Lower leg skin (tissue), 4 donors: ENCODE measurements around the gene SDCCAG8. TPM values are rescaled to one million over a fixed set of nuclear protein-coding genes. Genes with fewer than 3 reads are reported as not detected.

Source experiments
- DNase-seq, 2 donors: peaks; one replicate each; pipeline ENCODE4 v3.0.0-alpha.2; 2019; ENCODE audit warnings: low spot score in 2 of 2
- H3K4me3 ChIP-seq: fragments of 200-600 bp; sonication (generic); 2 replicates; pipeline ENCODE4 v1.5.1; 2017; ENCODE audit warnings: mild to moderate bottlenecking, low read depth; ENCODE audit not compliant: poor library complexity, severe bottlenecking
- POLR2A ChIP-seq, 2 donors: fragments of 450-650 bp; IDR thresholded peaks; one replicate each; pipeline ENCODE4 v1.6.1; 2016 to 2017; ENCODE audit warnings: antibody characterized with exemption in 2 of 2, mild to moderate bottlenecking in 1 of 2, moderate library complexity in 1 of 2
- WGBS, 2 donors: methylation state at CpG; one replicate each; pipeline ENCODE4 v1.1.5; 2018; 5-methylcytosine and 5-hydroxymethylcytosine counted together
- intact Hi-C: fragments of 100-400 bp; cut with DNase I; formaldehyde crosslinking; loops from one replicate; pipeline ENCODE4 v1.15.0; 2023; ENCODE audit warnings: low total_unique reads
- total RNA-seq, 4 donors: library from RNA; depleted of rRNA; stranded (reverse); fragments of >200 nt; gene quantifications; one replicate each; pipeline ENCODE4 v1.1.0, GENCODE V29; 2016
- TF ChIP-seq, protein P1 (sequence below), 3 donors: fragments of 450-650 bp; IDR thresholded peaks; one replicate each; pipeline ENCODE4 v1.5.1; 2016; ENCODE audit warnings: antibody characterized with exemption in 3 of 3, mild to moderate bottlenecking in 3 of 3, moderate library complexity in 2 of 3

Gene SDCCAG8
- total RNA-seq, 4 donors from 2014 or later = 20.0 to 53.6 (median 48.9) TPM

DNA sequence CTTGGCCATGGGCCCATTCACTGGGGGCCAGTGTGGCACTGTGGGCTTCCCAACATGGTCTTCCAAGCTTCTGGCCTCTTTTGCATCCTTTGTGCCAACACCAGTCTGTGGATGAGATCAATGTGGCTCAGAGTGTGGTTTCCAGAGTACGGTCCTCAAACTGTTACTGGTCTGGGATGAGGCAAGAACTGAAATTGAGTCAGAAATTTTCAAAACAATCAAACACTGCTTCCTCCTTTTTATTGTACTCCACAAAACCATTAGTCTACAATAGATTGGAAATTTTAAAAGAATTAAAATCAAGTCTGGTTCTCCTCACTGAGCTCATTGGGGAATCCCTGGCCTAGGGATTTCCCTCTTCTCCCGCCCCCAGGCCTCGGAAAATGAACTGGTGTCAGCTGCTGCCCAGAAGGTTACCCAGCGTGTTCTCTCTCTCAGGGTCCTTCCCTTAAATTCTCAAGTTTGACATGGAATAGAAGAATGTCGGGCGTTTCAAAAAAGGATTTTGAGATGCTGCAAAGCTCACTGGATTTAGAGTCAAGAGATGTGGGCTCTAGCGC is 222.0 kb downstream of the SDCCAG8 start:
- H3K4me3 ChIP-seq = no peak overlapping the region
- TF ChIP-seq, protein P1, sequence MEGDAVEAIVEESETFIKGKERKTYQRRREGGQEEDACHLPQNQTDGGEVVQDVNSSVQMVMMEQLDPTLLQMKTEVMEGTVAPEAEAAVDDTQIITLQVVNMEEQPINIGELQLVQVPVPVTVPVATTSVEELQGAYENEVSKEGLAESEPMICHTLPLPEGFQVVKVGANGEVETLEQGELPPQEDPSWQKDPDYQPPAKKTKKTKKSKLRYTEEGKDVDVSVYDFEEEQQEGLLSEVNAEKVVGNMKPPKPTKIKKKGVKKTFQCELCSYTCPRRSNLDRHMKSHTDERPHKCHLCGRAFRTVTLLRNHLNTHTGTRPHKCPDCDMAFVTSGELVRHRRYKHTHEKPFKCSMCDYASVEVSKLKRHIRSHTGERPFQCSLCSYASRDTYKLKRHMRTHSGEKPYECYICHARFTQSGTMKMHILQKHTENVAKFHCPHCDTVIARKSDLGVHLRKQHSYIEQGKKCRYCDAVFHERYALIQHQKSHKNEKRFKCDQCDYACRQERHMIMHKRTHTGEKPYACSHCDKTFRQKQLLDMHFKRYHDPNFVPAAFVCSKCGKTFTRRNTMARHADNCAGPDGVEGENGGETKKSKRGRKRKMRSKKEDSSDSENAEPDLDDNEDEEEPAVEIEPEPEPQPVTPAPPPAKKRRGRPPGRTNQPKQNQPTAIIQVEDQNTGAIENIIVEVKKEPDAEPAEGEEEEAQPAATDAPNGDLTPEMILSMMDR (IDR thresholded peaks at IDR 0.05) = no peak
- TF ChIP-seq POLR2A (IDR thresholded peaks at IDR 0.05) = no peak
- WGBS, 2 donors = 88 to 89% methylated on average over 7 of the region's 7 CpGs
- intact Hi-C loops = no loop called here
- DNase-seq = no peak

DNA sequence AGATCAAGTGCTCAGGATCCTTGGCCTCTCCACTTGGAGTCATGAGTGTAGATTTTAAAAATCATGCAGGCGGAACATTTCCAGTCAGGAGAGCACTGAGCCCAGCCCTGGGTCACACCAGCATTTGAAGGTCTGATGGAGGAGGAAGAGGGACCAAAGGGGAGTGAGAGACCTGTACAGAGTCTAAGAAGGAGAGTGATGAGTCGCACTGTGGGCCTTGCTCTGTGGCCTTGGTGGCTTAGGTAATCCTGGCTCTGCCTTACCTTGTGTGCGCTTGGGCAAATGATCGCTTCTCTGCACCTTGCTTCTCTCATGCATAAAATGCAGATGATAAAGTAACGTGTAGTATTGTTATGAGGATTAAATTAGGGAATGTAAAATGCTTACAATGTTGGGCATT is 225.3 kb downstream of the SDCCAG8 start:
- WGBS, 2 donors = 96 to 98% methylated on average over 5 of the region's 5 CpGs
- intact Hi-C loops = no loop called here
- TF ChIP-seq POLR2A (IDR thresholded peaks at IDR 0.05) = no peak
- TF ChIP-seq, protein P1 (IDR thresholded peaks at IDR 0.05) = no peak

DNA sequence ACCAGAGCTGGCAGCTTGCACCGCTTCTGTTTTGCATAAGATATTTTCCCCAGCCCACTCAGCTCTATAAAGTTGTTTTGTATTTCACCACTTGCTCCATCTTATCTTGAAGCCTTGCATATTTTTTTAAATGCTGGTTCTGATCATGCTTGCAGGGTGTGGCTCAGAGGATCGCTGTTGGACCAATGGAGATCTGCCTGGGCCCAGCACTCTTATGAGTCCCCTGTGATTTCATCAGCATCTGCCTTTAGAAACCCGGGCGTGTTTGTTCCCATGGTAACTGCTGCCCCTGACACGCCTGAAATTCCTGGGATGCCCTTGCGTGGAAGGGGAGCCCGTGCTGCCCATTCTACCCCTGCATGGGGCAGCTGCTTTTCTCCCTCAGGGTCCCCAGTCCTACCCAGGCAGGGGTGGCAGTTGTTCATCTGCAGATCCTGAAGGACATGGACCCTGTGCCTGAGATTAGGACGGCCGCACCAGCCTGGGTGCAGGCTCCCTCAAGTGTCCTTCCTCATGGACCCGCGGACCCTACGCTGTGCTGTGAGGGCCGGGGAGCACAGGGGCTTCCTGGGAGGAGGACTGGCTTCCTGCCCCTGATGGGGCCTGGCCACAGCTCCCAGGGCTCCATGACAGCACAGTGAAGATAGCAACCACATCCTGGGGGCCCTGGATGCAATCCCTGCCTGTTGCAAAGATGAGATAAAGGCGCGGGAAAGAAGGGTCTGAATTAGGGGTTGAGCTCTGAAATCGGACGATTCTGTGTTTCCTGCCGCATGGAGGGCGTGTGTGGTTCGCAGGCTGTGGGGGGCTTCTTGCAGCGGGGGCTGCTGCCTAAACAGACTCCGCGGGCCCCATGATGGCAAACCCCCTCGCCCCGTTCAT is 226.5 kb downstream of the SDCCAG8 start:
- no peak overlapping the region for H3K4me3 ChIP-seq
- WGBS, 2 donors = 30 to 34% methylated on average over 21 to 25 of the region's 25 CpGs
- DNase-seq = no peak
- TF ChIP-seq, protein P1 (IDR thresholded peaks at IDR 0.05) = no peak
- TF ChIP-seq POLR2A (IDR thresholded peaks at IDR 0.05) = no peak
- intact Hi-C loops = no loop called here

More for the DNA sequence above, 225.3 kb downstream of the SDCCAG8 start:
- no peak overlapping the region for H3K4me3 ChIP-seq
- DNase-seq = no peak

DNA sequence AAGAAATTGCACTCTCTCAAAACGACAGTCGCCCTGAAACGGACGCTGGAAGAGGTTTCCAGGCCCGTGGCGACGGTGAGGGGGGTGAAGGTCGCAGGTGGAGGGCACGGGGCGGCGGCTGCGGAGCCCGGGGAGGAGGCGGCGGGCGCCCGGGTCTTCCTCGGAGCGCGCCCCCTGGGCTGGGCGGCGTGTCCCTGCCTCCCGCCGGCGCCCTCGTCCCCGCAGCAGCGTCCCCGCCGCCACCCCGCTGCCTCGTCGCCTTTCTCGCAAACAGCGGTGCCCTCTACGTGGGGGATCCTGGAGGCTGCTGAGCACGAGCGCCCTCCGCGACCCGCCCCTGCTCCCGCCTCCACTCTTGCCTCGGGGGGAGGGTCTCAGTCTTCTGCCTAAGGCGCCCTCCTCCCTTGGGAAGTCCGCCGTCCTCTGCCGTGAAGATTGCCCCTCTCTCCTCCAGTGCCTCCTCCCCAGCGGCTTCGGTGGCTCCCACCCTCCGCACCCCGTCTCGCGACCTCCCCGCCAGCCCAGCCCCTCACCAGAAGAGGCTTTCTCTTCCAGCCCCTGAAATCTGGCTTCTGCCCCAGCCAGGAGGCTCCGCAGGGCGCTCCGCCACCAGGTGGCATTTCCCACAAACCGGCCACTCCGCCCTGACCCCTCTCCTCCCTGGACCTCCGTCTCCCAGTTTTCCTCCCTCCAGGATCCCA is 227.4 kb downstream of the SDCCAG8 start:
- no peak overlapping the region for H3K4me3 ChIP-seq
- DNase-seq = no peak
- WGBS, 2 donors = 18 to 21% methylated on average over 51 to 52 of the region's 60 CpGs
- intact Hi-C loops = no loop called here
- no peak for TF ChIP-seq POLR2A (IDR thresholded peaks at IDR 0.05)
- TF ChIP-seq, protein P1 (IDR thresholded peaks at IDR 0.05) = no peak

DNA sequence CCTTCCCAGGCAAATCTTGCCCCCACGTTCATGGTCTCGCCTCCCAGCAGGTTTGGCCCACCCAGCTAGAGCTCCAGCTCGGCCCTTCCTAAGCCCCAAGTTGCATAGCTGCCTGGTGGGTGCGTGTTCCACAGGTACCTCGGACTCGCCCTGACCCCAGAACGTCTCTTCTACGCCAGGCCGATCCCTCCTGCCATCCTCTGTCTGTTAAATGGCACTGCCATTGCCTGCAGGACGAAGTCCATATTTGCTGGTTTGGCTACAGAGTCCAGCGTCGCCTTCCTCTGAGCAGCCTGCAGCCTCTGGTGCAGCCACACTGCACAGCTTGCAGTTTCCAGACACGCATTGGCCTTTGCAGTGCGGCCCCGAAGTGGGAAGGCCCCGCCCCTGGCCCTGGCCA is 228.1 kb downstream of the SDCCAG8 start:
- no peak overlapping the region for H3K4me3 ChIP-seq
- WGBS, 2 donors = 95 to 96% methylated on average over 16 of the region's 16 CpGs
- no peak for DNase-seq
- TF ChIP-seq POLR2A (IDR thresholded peaks at IDR 0.05) = no peak
- intact Hi-C loops = no loop called here
